HG03159 (cell line): ENCODE measurements around the gene ZBED6.
"Not testable (repeated sequence)": the region's sequence is repeated elsewhere in the genome, so short reads cannot be mapped to it uniquely, and the experiment has no call there.

ENCODE experiments used
- ATAC-seq: cut with Tn5 transposase; IDR thresholded peaks from one replicate; pipeline ENCODE4 v1.9.1; 2021; ENCODE audit warnings: mild to moderate bottlenecking, moderate library complexity; ENCODE audit not compliant: unreplicated experiment

ZBED6 gene, protein sequence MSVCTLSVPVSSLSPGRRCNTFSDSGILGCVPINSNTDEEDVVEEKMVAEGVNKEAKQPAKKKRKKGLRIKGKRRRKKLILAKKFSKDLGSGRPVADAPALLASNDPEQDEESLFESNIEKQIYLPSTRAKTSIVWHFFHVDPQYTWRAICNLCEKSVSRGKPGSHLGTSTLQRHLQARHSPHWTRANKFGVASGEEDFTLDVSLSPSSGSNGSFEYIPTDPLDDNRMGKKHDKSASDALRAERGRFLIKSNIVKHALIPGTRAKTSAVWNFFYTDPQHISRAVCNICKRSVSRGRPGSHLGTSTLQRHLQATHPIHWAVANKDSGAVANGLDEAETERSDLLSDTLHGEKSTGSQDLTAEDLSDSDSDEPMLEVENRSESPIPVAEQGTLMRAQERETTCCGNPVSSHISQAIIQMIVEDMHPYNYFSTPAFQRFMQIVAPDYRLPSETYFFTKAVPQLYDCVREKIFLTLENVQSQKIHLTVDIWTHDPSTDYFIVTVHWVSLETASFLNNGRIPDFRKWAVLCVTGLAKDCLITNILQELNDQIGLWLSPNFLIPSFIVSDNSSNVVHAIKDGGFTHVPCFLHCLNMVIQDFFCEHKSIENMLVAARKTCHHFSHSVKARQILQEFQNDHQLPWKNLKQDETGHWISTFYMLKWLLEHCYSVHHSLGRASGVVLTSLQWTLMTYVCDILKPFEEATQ (N-terminal part only)

DNA sequence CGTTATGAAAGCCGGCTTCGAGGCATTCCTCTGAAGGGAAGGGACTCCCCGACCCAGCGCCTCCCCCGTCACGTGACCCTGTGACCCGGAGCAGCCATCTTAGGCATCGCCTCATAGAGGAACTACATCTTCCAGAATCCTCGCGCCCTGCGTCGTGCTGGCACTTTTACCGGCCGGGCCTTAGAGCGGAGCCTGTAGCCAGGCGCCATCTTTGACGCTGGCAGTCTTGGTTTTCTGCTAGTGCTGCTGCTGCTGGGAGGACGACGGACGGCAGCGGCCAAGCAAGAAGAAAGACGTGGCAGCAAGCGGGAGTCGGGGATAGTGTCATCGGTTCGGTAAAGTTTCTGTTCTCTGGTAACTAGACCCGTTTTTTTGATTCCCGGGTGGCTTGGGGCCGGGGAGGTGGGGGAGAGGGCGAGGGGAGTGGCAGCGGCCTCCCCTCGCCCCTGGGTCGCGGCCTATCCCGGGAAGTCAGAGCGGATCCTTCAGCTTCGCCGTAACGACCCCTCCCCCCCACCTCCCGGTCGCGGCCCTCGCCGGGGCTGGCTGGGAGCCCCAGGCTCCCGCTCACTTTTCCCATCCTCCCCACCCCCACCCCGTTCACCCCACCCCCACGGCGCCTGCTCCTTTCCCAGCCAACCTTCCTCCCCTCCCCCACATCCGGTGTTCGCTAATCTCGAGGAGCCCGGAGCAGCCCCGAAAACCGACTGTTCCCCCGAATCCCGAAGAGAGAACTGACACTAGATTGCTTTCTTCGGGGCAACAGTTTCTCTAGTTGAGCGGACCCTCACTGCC is at the start of gene ZBED6, which contains the start of gene ZC3H11A:
Gene ZBED6 (plus strand): TSS at position 183 of the 795 bp plus-strand sequence. CDS start 1,900 bp downstream, outside the sequence.
Gene ZC3H11A (plus strand): TSS at position 183 of the 795 bp plus-strand sequence. CDS start 21,448 bp downstream, outside the sequence.
- peak; percentile 95 for ATAC-seq

DNA sequence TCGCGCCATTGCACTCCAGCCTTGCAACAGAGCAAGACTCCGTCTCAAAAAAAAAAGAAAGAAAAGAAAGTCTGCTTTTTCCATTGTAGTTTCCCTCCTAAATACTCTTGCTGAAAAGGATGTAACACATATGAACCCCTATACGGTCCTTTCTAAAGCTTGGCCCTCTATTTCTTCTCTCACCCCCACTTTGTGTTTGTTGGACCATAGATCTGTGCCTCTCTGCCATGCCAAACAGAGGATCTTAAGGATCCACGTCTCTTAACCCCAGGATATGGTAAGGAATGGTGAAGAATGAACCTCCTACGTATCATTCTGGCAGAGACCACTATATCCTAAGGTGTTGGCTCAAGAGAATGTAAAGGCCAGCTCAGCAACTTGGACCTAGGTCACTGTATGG is 49.1 kb upstream of the ZBED6 start:
- no peak for ATAC-seq

DNA sequence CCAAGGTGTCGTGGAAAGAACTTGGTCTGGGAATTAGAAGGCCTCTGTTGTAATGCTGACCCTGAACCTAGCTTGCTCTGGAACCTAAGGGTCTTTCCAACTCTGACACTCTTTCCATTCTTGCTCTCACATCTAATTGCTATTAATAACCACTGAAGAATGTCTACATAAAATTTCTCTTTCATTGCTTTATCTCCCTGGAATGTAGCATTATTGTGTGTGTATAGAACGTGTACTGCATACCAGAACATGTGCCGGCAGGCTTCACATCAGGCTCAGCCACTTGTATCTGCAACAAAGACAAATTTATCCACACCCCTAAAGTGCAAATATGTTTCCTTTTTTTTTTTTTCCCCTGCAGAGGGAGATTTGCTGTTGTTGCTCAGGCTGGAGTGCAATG is 44.4 kb upstream of the ZBED6 start:
- ATAC-seq: no peak

DNA sequence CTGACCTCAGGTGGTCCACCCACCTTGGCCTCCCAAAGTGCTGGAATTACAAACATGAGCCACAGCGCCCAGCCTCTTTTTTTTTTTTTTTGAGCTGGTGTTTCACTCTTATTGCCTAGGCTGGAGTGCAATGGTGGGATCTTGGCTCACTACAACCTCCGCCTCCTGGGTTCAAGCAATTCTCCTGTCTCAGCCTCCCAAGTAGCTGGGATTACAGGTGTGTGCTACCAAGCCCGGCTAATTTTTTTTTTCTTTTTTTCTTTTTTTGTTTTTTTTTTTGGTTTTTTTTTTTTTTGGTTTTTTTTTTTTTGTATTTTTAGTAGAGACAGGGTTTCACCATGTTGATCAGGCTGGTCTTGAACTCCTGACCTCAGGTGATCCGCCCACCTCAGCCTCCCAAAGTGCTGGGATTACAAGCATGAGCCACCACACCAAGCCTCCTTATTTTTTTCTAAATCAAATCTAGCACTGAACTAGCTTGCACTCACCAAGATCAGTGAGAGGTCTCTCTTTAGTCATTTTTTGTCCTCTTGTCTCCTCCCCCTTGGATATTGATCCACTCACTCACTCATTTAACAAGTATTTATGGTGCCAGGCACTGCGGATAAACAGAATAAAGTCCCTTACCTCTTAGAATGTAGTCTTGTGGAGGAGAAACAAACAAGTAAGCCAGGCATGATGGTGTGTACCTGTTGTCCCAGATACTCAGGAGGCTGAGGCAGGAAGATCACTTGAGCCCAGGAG is 43.6 kb upstream of the ZBED6 start:
- ATAC-seq: not testable (repeated sequence)

DNA sequence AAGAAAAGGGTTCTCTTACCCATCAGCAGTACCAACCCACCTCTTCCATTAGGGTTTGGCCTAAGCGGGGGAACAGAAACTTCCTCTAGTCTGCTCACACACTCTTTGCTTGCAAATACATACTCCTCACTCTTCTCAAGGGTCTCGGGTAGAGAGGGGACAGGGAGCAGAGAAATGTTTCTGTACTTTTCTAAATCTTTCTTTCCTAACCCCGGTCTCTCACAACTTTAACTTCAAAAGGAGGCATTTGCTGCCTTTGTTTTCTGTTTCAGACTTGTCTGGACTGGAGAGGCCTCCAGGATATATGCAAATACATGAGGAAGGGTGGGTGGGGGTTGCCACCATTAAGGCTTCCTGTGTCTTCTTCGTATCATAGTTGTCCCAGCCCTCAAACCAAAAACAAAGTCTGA is 41.0 kb upstream of the ZBED6 start:
- peak; percentile 71 for ATAC-seq

DNA sequence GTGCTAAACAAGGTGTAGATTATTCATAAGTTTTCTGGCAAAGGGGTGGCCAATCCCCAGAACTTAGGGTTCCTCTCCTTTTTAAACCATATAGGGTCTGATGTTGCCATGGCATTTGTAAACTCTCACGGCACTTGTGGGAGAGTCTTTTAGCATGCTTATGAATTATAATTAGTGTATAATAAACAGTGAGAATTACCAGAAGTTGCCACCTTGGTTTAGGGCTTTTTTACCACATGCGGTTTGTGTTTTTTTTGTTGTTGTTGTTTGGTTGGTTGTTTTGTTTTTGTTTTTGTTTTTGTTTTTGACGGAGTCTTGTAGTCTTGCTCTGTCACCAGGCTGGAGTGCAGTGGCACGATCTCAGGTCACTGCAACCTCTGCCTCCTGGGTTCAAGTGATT is 39.4 kb upstream of the ZBED6 start:
- ATAC-seq: no peak

DNA sequence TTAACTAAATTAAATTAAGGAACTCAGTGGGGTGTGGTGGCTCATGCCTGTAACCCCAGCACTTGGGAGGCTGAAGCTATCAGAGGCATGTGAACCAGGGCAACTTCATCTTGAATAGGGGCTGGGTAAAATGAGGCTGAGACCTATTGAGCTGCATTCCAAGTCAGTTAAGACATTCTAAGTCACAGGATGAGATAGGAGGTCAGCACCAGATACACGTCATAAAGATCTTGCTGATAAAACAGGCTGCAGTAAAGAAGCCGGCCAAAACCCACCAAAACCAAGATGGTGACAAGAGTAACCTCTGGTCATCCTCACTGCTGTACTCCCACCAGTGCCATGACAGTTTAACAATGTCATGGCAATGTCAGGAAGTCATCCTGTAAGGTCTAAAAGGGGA is 36.7 kb upstream of the ZBED6 start:
- not testable (repeated sequence) for ATAC-seq

DNA sequence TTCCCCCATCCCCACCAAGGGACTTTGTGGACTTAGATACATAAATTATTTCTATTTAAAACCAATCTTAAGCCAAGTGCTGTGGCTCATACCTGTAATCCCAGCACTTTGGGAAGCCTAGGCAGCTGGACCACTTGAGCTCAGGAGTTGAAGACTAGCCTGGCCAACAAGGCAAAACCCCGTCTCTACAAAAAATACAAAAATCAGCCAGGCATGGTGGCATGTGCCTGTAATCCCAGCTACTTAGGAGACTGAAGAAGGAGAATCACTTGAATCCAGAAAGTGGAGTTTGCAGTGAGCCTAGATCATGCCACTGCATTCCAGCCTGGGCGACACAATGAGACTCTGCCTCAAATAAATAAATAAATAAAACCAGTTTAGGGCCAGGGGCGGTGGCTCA is 34.9 kb upstream of the ZBED6 start:
- ATAC-seq: no peak

DNA sequence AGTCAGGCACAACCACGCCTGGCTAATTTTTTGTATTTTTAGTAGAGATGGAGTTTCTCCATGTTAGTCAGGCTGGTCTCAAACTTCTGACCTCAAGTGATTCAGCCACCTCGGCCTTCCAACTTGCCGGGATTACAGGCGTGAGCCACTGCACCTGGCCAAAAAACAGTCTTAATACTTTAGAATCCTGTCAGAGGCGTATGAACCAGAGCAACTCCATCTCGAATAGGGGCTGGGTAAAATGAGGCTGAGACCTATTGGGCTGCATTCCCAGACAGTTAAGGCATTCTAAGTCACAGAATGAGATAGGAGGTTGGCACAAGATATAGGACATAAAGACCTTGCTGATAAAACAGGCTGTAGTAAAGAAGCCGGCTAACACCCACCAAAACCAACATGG is 33.5 kb upstream of the ZBED6 start:
- ATAC-seq: not testable (repeated sequence)

DNA sequence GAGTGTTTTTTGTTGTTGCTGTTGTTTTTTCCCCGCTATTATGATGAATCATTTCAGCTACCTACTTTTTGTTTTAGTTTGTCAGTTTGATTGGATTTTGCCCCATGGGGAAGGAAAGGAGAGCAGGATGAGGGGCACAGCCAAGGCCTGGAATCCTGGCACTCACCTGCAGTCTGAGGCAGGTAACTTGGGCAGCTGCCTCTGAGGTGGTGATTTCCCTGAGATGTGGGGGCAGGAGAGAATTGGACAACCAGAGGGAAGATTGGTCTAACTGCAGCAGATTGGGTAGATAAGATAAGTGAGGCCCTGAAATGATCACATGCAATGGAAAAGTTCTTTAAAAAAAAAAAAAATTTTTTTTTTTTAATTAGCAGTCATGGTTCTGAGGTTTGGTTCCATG is 31.9 kb upstream of the ZBED6 start:
- ATAC-seq: no peak

DNA sequence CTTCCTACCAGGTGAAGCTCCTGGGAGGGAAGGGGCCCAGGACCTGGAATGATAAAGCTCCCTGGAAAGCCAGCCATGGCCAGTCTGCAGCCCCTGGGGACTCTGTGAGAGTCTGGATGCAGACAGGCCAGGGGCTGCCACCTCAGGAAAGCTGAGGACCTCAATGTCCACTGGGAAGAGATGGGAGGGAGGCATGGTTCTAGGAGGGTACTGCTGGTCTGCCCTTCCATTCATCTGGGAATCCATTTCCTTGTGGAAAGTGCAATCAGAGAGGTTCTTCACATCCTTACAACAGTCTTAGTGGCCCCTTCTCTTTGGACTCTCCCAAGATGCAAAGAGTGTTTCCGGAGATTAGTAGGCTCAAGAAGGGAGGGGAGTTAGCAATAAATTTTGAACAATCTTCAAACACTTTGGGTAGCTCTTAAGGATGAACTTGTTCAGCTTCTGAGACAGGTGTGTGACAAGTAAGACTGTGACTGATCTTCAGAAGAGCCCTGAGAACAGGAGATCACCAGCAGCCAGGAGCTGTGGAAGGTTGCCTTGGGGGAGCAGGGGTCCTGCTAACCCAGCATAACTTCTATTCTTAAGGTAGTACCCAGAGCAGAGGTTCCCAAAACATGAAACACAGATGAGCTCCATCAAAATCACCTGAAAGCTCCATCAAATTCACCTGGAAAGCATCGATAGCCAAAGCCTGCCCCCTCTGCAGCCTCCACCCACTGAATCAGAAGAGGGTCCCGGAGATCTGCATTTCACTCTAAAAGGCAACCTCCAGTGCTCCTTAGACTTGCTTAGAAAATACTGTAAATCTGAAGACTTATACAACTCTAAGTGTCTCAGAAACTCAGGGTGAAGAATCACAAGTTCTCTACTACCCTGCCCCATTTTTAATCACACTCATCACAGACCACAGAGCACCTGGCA is 31.1 kb upstream of the ZBED6 start:
- ATAC-seq: peak; percentile 21

DNA sequence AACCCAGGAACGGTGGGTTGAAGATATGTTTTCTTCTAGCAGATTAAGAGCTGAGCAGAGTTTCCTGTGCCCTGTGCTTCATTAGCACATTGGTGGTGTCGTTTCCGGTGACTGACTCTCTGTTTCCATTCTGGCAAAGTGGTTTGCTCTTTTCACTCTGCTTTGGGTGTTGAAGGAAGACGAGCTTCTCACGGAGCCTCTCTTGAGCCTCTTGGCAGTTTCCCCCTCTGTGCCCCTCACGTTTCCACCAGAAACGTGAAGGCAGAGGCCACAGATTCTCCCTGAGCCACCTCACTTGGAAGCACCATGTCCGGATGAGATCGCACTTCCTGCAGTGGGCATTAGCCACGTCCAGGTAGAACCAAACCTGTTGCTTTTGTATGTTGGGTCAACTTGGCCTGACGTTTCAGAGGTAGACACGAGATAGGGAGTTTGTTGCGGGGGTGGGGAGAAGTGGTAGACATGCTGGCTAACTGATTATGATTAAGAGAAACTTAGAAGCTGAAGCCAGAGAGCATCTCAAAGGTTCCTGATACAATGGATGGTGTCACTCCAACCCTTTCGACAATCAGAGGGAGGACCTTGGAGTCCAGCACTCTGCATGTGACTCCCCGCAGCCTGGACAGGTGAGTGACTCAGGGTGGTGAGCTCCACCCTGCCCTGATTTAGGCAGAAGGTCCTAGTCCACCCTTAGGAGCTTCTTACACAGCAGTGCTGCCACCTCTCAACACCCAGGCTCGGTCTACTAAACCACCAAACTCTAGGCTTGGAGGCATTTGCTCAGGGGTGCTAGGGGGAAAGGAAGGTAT is 30.2 kb upstream of the ZBED6 start, which contains the start of gene LAX1:
Gene LAX1 (plus strand): TSS at position 155 of the 809 bp plus-strand sequence. CDS start 383 bp downstream, at position 538.
- peak; percentile 64 for ATAC-seq

DNA sequence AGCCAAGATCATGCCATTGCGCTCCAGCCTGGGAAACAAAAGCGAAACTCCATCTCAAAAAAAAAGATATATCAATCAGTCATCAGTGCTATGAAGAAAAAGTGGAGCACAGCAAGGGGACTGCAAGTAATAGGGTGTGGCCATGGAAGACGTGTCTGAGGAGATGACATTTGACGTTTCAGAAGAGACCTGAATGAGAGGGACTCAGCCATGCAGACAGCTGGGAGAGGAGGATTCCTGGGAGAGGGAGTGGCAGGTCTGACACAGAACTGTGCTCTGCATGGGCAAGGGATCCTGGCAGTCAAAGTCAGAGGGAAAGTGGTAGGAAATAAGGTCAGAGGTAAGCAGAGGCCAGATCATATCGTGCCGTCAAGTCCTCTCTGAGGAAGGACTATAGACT is 27.2 kb upstream of the ZBED6 start:
- ATAC-seq: no peak

DNA sequence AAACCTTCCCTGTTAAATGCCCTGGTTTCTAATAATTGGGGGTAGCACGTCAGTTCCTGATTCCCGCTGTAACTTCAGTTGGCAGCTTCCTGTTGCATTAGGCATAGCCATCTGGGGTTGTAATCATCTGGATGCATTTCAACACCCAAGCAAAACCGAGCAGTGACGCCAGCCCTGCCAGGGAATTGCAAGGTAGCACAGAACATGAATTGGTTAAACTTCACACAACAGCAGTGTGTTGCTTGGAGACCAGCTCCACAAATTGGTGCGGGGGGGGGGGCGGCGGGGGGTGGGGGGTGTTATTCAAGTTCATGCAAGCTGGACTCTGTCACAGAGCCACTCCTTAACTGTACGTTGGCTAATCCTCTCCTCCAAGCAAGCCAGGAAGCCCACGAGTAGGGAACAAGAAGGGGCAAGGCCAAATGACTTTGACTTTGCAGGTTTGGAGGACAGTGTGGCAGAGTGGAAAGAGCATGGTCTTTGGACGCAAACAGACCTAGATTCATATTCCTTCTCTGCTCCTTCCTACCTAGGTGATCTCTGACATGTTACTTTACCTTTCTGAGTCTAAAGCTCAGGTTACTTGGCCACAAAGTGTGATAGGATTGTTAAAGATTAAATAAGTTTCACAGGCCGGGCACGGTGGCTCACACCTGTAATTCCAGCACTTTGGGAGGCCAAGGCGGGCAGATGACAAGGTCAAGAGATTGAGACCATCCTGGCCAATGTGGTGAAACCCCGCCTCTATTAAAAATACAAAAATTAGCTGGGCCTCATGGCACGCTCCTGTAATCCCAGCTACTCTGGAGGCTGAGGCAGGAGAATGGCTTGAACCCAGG is 25.7 kb upstream of the ZBED6 start:
- ATAC-seq: no peak

DNA sequence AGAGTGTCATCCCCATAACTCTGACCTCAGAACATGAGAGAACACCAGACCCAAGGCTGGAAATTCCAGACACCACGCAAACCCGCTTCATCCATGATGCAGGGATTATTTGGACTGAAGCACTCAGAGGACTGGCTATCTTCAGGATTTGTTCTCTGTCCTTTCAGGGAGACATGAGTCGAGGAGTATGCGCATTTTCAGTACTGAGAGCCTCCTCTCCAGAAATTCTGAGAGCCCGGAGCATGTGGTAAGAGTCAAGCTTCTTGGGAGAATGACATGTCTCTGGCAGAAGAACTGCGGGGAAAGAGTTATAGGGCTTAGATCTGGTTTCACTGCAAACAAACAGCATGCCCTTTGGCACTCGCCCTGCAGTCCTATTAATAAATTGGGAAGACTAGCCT is 23.5 kb upstream of the ZBED6 start:
- ATAC-seq: no peak

DNA sequence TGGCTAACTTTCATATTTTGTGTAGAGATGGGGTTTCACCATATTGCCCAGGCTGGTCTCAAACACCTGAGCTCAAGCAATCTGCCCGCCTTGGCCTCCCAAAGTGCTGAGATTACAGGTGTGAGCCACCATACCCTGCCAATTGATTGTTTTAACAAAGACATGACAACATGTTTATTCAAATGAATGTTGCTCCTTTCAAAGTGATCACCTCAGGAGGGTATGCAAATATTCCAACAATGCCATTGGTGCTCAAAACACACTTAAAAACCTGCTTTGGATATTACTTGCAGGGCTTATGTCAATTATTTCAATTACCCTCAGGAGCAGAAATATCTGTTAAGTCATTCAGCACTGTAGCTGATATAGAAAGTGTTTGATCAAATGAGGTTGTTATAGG is 22.6 kb upstream of the ZBED6 start:
- no peak for ATAC-seq

DNA sequence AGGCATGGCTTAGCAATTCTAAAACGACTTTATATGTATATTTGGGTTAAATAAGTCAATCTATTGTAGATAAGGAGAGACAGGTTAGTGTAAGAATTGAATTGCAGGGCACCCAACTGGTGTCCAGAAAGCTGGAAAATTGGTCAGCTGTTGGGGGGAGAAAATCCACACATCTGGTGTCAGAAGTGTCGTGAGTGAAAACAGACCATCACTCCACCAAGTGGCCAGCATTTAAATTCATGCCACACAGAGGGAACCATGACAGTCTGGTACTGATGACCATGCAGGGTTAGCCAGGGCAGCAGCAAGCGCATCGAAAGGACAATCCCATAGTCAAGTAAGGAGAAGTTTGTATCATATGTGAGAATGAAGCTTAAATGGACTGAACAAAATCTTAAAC is 18.8 kb upstream of the ZBED6 start:
- no peak for ATAC-seq

DNA sequence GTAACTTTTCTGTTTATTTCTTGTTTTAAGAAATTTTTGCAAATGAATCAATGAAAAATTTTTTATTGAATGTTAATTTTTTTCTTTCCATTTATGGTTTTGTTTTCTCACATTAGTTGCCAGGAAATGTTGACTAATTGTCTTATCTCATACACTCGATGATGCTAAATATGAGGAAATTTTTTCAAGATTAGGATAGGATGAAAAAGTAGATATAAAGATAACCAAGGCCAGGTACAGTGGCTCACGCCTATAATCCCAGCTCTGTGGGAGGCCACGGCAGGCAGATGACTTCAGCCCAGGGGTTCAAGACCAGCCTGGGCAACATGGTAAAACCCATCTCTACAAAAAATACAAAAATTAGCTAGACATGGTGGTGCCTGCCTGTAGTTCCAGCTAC is 17.8 kb upstream of the ZBED6 start:
- no peak for ATAC-seq
